ENCODE measurements around the gene LRIG1.

- TF ChIP-seq CTCF (IDR thresholded peaks at IDR 0.05) (no peak), POLR2A (IDR thresholded peaks at IDR 0.05) (no peak)
Measured at GRCh38 chr3:66463730-66464511, 36.9 kb downstream of the LRIG1 start.

Data from prostate gland (tissue), 2 donors.